ENCODE measurements around the gene HID1. TPM values are rescaled to one million over a fixed set of nuclear protein-coding genes. Genes with fewer than 3 reads are reported as not detected.

Gene HID1
- total and polyA plus RNA-seq, 9 of the 15 experiments (the other 6 are each of a cell fraction or from before 2014, with no cell fraction given) = 0.14 to 2.1 (median 0.54) TPM; not detected in 2

DNA sequence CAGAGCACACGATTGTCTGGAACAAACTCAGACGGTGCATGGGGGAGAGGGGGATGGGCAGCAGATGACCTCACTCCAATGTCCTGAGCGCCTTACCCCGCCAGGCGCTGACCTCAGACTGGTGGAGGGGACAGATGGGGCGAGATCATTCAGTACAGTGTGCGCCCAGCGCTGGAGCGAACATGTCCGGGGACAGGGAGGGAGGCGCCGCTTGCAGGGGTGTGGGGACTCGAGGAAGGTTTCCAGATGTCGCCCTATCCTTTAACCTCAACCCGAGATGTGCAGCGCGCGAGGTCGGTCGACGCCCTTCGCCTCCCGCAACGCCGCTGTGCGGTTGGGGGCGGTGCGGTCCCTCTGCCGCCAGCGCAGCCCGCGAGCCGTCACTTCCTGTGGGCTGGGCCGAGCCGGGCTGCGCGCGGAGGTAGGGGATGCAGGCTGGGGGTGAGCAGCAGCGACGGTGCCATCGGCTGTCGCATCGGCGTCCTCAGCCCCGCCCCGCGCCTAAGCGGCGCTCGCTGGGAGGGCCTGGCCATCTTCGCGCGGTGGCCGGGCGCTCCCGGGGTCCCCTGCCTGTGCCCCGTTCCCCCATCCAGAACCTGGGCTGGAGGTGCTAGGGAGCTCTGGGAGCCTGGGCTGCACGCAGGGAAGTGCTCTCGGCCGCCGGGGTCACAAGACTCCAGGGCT lies 9.6 kb upstream of the HID1 start (continued):
- TF ChIP-seq, protein P1, sequence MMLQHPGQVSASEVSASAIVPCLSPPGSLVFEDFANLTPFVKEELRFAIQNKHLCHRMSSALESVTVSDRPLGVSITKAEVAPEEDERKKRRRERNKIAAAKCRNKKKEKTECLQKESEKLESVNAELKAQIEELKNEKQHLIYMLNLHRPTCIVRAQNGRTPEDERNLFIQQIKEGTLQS (IDR thresholded peaks at IDR 0.05) = peak; percentile 98
- TF ChIP-seq, protein P1 (CRISPR knock-in tag; conservative IDR thresholded peaks at IDR 0.05) = peak; percentile 94; the same call in 1 of the 2 replicates
- TF ChIP-seq TRIM28 (IDR thresholded peaks at IDR 0.05) (peak; percentile 83), TCFL5 (CRISPR knock-in tag; conservative IDR thresholded peaks at IDR 0.05) (no peak), HNRNPLL (IDR thresholded peaks at IDR 0.05; ENCODE audit: low read depth, low read length, poor library complexity, severe bottlenecking) (peak; percentile 66), HNRNPUL1 (IDR thresholded peaks at IDR 0.05; ENCODE audit: low read length) (no peak), ZEB2 (IDR thresholded peaks at IDR 0.05) (peak; percentile 46; the same call in 1 of the 2 replicates), ZHX1 (conservative IDR thresholded peaks at IDR 0.05; ENCODE audit: low read length) (no peak), E2F5 (CRISPR knock-in tag; IDR thresholded peaks at IDR 0.05) (0 out of 2 replicates have a peak, but pooled peaks have one; percentile 31), ZNF318 (IDR thresholded peaks at IDR 0.05; ENCODE audit: borderline replicate concordance in 1 of 2, low read depth in 1 of 2) (0 out of 4 replicates have a peak, but pooled peaks of 1 of the 2 experiments have one; percentile 61), ZNF232 (CRISPR knock-in tag; IDR thresholded peaks at IDR 0.05) (no peak)
- TF ChIP-seq, protein P2, sequence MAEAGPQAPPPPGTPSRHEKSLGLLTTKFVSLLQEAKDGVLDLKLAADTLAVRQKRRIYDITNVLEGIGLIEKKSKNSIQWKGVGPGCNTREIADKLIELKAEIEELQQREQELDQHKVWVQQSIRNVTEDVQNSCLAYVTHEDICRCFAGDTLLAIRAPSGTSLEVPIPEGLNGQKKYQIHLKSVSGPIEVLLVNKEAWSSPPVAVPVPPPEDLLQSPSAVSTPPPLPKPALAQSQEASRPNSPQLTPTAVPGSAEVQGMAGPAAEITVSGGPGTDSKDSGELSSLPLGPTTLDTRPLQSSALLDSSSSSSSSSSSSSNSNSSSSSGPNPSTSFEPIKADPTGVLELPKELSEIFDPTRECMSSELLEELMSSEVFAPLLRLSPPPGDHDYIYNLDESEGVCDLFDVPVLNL (CRISPR knock-in tag; IDR thresholded peaks at IDR 0.05; ENCODE audit: low read depth) = peak; percentile 7; the same call in 1 of the 2 replicates
